OCI-M2 (cell line): ENCODE results near the gene OR4D9.
"Not testable (repeated sequence)": the region's sequence is repeated elsewhere in the genome, so short reads cannot be mapped to it uniquely, and the experiment has no call there.

Source experiments
- DNase-seq: peaks from one replicate; lab custom pipeline; 2025; ENCODE audit not compliant: unreplicated experiment; lab: John Stamatoyannopoulos, UW

Gene OR4D9

GRCh38 chr11:59510941-59511589 is at the start of gene OR4D9:
Gene OR4D9 (plus strand): TSS chr11:59511539. CDS start chr11:59514913, 3,374 bp downstream.
- DNase-seq, result no peak

- DNase-seq, result no peak
Measured at GRCh38 chr11:59463190-59463641, 48.1 kb upstream of the OR4D9 start.

GRCh38 chr11:59473015-59473414 is 38.3 kb upstream of the OR4D9 start, which contains the start of gene OR4D10:
Gene OR4D10 (plus strand): TSS chr11:59473315. CDS start chr11:59477430, 4,115 bp downstream.
- DNase-seq, result no peak

- DNase-seq, result no peak
Measured at GRCh38 chr11:59475176-59475575, 36.2 kb upstream of the OR4D9 start.

GRCh38 chr11:59479906-59480305 is 31.4 kb upstream of the OR4D9 start:
- DNase-seq, result no peak

- DNase-seq, result no peak
Measured at GRCh38 chr11:59480359-59480758, 31.0 kb upstream of the OR4D9 start.

- no peak for DNase-seq
Measured at GRCh38 chr11:59501931-59502330, 9.4 kb upstream of the OR4D9 start.

GRCh38 chr11:59503276-59503675 is 8.1 kb upstream of the OR4D9 start, which contains the start of gene OR4D11:
Gene OR4D11 (plus strand): TSS chr11:59503576. CDS start chr11:59503576, 0 bp downstream.
- DNase-seq, result no peak

GRCh38 chr11:59511675-59512074 is 336 bp downstream of the OR4D9 start:
- DNase-seq, result no peak

- not testable (repeated sequence) for DNase-seq
Measured at GRCh38 chr11:59520139-59520538, 8.8 kb downstream of the OR4D9 start.

- no peak for DNase-seq
Measured at GRCh38 chr11:59520741-59521140, 9.4 kb downstream of the OR4D9 start.

- DNase-seq, result no peak
Measured at GRCh38 chr11:59523541-59523940, 12.2 kb downstream of the OR4D9 start.

- no peak for DNase-seq
Measured at GRCh38 chr11:59528711-59529110, 17.4 kb downstream of the OR4D9 start.

- no peak for DNase-seq
Measured at GRCh38 chr11:59532620-59533019, 21.3 kb downstream of the OR4D9 start.

GRCh38 chr11:59534676-59535075 is 23.3 kb downstream of the OR4D9 start:
- no peak for DNase-seq

- no peak for DNase-seq
Measured at GRCh38 chr11:59542142-59542810, 30.9 kb downstream of the OR4D9 start.

GRCh38 chr11:59543713-59544112 is 32.4 kb downstream of the OR4D9 start:
- not testable (repeated sequence) for DNase-seq

GRCh38 chr11:59544869-59545178 is 33.5 kb downstream of the OR4D9 start:
- DNase-seq, result no peak

GRCh38 chr11:59545179-59546020 is 34.1 kb downstream of the OR4D9 start:
- DNase-seq, result no peak

GRCh38 chr11:59547605-59548308 is 36.4 kb downstream of the OR4D9 start:
- peak; percentile 43 for DNase-seq

GRCh38 chr11:59548309-59548656 is 36.9 kb downstream of the OR4D9 start:
- no peak for DNase-seq
